ENCODE measurements around the gene ARSB.

- TF ChIP-seq CTCF (IDR thresholded peaks at IDR 0.05) (no peak), POLR2A (IDR thresholded peaks at IDR 0.05) (no peak)
Observed at GRCh38 chr5:78765756-78766411, 219.2 kb downstream of the ARSB start.
